Limb (tissue), 2 donors: ENCODE results near the gene CDS2.

ENCODE experiments used
- DNase-seq, 2 donors: peaks; one replicate each; pipeline ENCODE4 v3.0.0-alpha.2; 2016; ENCODE audit errors: extremely low spot score in 2 of 2

CDS2 gene

GRCh38 chr20:5211803-5212714, 85.3 kb downstream of the CDS2 start:
- no peak for DNase-seq

- DNase-seq: no peak
These were observed 86.2 kb downstream of the CDS2 start for GRCh38 chr20:5212907-5213487.

- DNase-seq: no peak
These were observed 88.0 kb downstream of the CDS2 start for GRCh38 chr20:5214826-5215225.

GRCh38 chr20:5215672-5216304, 89.0 kb downstream of the CDS2 start:
- no peak for DNase-seq

GRCh38 chr20:5216663-5217062, 89.9 kb downstream of the CDS2 start:
- no peak for DNase-seq

GRCh38 chr20:5217616-5218015, 90.8 kb downstream of the CDS2 start:
- DNase-seq: no peak

GRCh38 chr20:5220321-5221060, 93.7 kb downstream of the CDS2 start:
- DNase-seq: no peak

GRCh38 chr20:5221061-5221430, 94.2 kb downstream of the CDS2 start:
- DNase-seq: no peak

GRCh38 chr20:5222919-5223634, 96.3 kb downstream of the CDS2 start:
- DNase-seq: no peak

- no peak for DNase-seq
These were observed 103.7 kb downstream of the CDS2 start for GRCh38 chr20:5230544-5230943.

GRCh38 chr20:5234158-5234557, 107.3 kb downstream of the CDS2 start:
- DNase-seq: no peak

- no peak for DNase-seq
These were observed 108.2 kb downstream of the CDS2 start for GRCh38 chr20:5234978-5235377.
